HG03575 (cell line): Measurements from ENCODE around the gene FAM98C.
A peak's percentile ranks its signal among the peaks of the same experiment; 100 is the strongest.
"Not testable (repeated sequence)": the region's sequence is repeated elsewhere in the genome, so short reads cannot be mapped to it uniquely, and the experiment has no call there.

Experiments used
- ATAC-seq: cut with Tn5 transposase; IDR thresholded peaks from one replicate; pipeline ENCODE4 v1.9.1; 2021; ENCODE audit not compliant: unreplicated experiment, insufficient number of reproducible peaks, low FRiP score; ENCODE audit errors: extremely low read depth

The FAM98C gene

DNA sequence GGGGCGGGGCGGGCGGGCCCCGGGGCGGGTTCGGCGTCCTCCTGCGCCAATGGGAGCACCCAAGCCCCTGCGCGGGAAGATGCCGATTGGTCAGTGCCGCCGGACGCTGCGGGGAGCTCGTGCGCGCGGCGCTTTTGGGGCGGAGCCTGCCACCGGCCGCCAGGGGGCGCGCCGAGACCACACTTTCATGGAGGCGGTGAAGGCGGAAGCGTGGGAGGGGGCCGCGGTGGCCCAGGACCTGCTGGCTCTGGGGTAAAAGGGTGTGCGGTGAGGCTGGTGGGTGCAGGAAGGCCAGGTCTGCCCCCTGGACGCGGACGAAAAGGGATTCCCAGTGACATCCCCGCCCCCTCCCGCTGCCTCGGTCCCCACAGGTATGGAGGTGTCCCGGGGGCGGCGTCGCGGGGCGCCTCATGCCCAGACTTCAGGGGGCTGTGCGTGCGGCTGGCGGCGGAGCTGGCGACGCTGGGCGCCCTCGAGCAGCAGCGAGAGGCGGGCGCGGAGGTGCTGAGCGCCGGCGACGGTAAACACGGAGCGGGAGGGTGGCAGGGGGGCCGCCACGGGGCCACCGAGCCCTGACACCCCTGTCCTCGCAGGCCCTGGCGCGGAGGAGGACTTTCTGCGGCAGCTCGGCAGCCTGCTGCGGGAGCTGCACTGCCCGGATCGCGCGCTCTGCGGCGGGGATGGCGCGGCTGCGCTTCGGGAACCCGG, at the start of gene FAM98C:
Gene FAM98C (plus strand): TSS at position 127 of the 708 bp plus-strand sequence. CDS start 61 bp downstream, at position 188.
- peak; percentile 35 for ATAC-seq

- ATAC-seq: no peak
Observed at GRCh38 chr19:38355728-38356725, 46.9 kb upstream of the FAM98C start.

DNA sequence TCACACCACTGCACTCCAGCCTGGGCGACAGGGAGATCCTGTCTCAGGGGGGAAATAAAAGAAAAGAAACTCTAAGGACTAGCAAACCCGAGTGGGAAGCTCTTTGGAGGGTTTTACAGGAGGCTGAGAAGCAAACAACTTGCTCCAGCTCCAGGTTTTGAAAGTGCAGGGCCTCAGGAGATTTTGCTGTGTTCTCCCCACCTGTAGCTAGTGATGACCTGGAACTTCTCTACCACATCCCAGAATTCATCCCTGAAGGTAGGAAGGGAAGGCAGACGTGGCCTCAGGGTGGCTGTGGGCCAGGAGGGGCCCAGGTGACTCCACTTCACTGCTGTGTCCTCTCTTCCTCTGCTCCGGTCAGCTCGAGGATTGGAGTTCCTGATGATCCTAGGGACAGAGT, 44.8 kb upstream of the FAM98C start:
- ATAC-seq: no peak

DNA sequence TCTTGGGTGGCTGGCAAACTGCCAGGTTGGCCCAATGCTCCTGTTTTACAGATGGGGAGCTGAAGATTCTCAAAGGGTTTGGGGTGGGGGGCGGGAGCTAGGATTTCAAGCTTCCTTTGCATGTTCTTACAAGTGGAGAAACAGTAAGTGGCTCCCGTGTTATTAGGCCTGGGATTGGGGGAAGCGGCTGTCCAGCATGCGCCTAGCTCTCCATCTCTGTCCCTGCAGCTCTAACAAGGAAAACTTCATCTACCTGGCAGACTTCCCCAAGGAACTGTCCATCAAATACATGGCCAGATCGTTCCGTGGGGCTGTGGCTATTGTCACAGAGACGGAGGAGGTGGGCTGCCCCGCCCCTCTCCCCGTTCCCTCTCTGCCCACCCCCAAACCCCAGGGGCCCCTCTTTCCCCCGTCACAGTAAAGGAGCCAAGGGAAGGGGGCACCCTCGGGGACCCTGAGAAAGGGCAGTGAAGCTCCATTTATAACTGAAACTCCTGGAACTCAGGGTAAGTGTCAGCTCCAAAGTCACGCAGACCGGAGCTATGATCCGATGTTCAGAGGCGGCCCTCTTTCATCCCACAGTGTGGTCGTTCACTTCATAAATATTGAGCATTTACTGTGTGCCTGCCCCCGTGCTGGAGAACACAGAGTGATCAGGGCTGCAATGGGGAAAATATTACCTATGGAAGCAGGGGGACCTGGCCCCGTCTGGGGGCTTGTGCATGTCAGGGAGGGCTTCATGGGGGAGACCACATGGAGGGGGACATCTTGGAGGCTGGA, 43.5 kb upstream of the FAM98C start:
- no peak for ATAC-seq

- ATAC-seq: no peak
Observed at GRCh38 chr19:38360351-38360750, 42.5 kb upstream of the FAM98C start.

- no peak for ATAC-seq
Observed at GRCh38 chr19:38360839-38361631, 41.9 kb upstream of the FAM98C start.

DNA sequence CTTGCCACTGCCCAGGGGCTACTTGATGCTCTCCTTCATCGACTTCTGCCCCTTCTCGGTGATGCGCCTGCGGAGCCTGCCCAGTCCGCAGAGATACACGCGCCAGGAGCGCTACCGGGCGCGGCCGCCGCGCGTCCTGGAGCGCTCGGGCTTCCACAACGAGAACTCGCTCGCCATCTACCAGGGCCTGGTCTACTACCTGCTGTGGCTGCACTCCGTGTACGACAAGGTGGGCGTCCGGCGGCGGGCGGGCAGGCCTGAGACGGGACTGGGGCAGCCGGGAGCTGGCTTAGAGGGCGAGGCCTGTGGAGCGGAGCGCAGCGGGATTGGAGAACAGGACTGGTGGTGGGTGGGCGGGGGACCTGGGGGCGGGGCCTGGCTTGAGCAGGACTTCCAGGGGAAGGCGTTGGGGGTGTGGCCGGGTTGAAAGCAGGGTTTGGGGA, 41.2 kb upstream of the FAM98C start:
- ATAC-seq: no peak

DNA sequence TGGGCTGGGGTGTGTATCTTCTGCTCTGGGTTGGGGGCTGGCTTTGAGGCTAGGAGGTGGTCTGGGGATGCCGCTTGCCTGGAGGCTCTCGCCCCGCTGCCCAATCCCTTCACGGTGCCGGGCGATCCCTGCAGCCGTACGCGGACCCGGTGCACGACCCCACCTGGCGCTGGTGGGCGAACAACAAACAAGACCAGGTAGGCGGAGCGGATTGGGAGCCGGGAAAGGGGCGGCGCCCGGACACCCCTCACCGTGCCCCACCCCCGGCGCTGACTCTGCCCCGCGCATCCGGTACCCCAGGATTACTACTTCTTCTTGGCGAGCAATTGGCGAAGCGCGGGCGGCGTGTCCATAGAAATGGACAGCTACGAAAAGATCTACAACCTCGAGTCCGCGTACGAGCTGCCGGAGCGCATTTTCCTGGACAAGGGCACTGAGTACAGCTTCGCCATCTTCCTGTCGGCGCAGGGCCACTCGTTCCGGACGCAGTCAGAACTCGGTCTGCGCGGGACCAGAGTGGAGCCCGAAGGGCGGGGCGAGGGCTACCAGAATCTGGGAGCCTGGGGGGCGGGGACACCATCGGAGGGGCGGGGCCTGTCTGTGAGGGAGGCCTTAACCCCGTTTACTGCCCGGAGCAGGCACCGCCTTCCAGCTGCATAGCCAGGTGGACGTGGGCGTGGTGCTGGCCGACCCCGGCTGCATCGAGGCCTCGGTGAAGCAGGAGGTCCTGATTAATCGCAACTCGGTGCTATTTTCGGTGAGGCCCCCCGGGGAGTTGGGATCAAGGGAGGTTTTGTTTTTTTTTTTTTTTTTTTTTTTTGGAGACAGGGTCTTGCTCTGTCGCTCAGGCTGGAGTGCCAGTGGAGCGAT, 40.6 kb upstream of the FAM98C start:
- no peak for ATAC-seq

- ATAC-seq: not testable (repeated sequence)
Observed at GRCh38 chr19:38362946-38363688, 39.8 kb upstream of the FAM98C start.

- no peak for ATAC-seq
Observed at GRCh38 chr19:38367041-38367440, 35.9 kb upstream of the FAM98C start.

DNA sequence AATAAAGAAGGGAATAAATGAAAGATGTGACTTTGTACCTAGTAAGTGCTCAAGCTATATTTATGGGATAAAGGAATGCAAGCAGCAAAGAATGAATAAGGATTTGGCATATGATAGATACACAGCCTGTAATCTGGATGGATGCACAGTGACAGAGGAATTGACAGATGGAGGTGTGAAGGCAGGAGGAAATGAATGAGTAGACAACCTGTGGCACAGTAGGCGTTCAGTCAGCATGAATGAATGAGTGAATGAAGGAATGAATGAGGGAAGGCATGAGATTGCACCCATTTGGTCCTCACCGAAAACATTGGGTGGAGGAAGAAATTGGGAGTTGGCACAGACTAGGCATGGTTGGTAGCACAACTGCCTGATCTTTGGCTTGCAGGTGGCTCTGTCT, 33.3 kb upstream of the FAM98C start:
- no peak for ATAC-seq

- no peak for ATAC-seq
Observed at GRCh38 chr19:38370299-38370698, 32.6 kb upstream of the FAM98C start.

- ATAC-seq: no peak
Observed at GRCh38 chr19:38371081-38371480, 31.8 kb upstream of the FAM98C start.

- no peak for ATAC-seq
Observed at GRCh38 chr19:38373907-38374331, 29.0 kb upstream of the FAM98C start.

DNA sequence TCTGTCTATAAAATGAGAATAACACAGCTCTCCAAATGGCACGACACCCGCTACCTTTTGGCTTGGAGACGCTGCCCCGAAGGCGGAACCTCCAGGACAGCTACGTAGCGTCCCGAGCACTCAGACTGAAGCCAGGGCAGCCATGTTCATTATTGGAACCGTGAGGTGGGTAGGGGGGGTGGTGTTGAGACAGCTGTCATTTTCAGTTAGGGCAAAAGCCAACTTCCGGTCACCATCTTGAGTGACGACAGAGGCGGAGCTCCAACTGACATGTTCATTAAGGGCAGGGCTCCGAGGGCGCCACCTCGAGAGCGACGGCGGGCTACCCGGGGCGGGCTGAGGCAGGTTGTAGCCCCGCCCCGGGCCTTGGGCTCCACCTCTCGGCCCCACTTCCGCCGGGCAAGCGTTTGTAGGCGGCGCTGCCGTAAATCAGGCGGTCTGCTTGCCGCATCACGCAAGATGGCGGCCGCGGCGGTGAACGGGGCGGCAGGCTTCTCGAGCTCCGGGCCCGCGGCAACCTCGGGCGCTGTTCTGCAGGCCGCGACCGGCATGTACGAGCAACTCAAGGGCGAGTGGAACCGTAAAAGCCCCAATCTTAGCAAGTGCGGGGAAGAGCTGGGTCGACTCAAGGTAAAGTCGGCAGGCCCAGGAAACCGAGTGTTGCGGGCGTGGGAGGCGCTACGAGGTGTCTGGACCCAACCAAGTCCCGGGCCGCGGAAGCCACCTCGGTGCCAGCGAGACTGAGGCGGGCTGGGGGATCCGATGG, 28.4 kb upstream of the FAM98C start, which contains the start of gene PSMD8:
Gene PSMD8 (plus strand): TSS at position 240 of the 766 bp plus-strand sequence. CDS start 31 bp downstream, at position 271.
- ATAC-seq: peak; percentile 40

DNA sequence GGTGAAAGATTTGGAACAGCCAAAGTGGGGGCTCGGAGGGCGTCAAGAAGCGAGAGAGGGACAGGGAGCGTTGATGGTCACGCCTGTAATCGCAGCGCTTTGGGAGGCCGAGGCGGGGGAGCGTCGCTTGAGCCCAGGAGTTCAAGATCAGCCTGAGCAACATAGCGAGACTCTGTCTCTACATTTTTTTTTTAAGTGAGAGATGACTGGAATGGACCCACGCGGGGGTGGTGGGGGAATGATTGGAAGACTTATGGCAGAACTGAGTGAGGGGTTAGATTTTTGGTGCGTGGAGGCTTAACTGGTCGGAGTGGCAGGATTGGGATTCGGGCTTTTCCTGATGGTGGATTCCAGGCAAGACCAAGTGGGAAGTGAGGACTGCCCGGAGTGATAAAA, 27.8 kb upstream of the FAM98C start:
- no peak for ATAC-seq
